K562 (cell line): ENCODE measurements around the gene MYL6B. TPM values are rescaled to one million over a fixed set of nuclear protein-coding genes. Genes with fewer than 3 reads are reported as not detected.

ENCODE experiments used
- BACH1 ChIP-seq: fragments of 200-800 bp; sonication (Bioruptor generic); IDR thresholded peaks from 2 replicates; pipeline ENCODE4 v1.6.1; 2016; ENCODE audit warnings: missing genetic modification characterization, missing compliant biosample characterization
- FOXA1 ChIP-seq: fragments of 450-650 bp; IDR thresholded peaks from 2 replicates; pipeline ENCODE4 v1.6.1; 2016; ENCODE audit warnings: mild to moderate bottlenecking, borderline replicate concordance
- KDM4B ChIP-seq, 2 experiments: fragments of 450-650 bp in 1 of 2; sonication (generic) in 1 of 2; IDR thresholded peaks; 2 replicates each; pipeline ENCODE4 v1.6.1; 2016 to 2017; ENCODE audit warnings: borderline replicate concordance in 2 of 2, antibody characterized with exemption in 1 of 2, low read depth in 1 of 2, mild to moderate bottlenecking in 1 of 2
- LCOR ChIP-seq: sonication (generic); formaldehyde crosslinking; IDR thresholded peaks from 2 replicates; pipeline ENCODE4 v1.8.0; 2022; ENCODE audit warnings: mild to moderate bottlenecking, missing genetic modification reagents
- MAFG ChIP-seq: fragments of 450-650 bp; conservative IDR thresholded peaks from 2 replicates; pipeline ENCODE4 v1.6.1; 2016; ENCODE audit warnings: missing genetic modification characterization, missing compliant biosample characterization
- NFATC3 ChIP-seq: fragments of 450-650 bp; IDR thresholded peaks from 2 replicates; pipeline ENCODE4 v1.6.1; 2017; ENCODE audit warnings: mild to moderate bottlenecking
- POLR3A ChIP-seq: IDR thresholded peaks from 2 replicates; pipeline ENCODE4 v1.6.1; 2011; ENCODE audit warnings: borderline replicate concordance, mild to moderate bottlenecking, moderate library complexity; ENCODE audit not compliant: insufficient read length, insufficient read depth; ENCODE audit errors: extremely low read depth
- SNRNP70 ChIP-seq: fragments of 200-400 bp; formaldehyde crosslinking; optimal IDR thresholded peaks from 2 replicates; pipeline ENCODE3; 2017; ENCODE audit warnings: low read depth, low read length
- SREBF2 ChIP-seq: sonication (generic); formaldehyde crosslinking; IDR thresholded peaks from 2 replicates; pipeline ENCODE4 v1.4.0; 2020; ENCODE audit warnings: mild to moderate bottlenecking, missing genetic modification reagents
- TARDBP ChIP-seq: fragments of 450-650 bp; IDR thresholded peaks from 2 replicates; pipeline ENCODE4 v1.6.1; 2016
- ZNF133 ChIP-seq: fragments of 250-450 bp; sonication (Bioruptor Pico); IDR thresholded peaks from 2 replicates; pipeline ENCODE4 v1.4.0; 2020; ENCODE audit warnings: mild to moderate bottlenecking
- ZNF76 ChIP-seq: fragments of 250-450 bp; sonication (Bioruptor Pico); IDR thresholded peaks from 2 replicates; pipeline ENCODE4 v1.4.0; 2020; ENCODE audit warnings: mild to moderate bottlenecking, moderate library complexity, borderline replicate concordance
- polyA plus RNA-seq, 8 experiments: library from polyadenylated mRNA; depleted of rRNA in 4 of 8; stranded (reverse) in 5 of 8; unstranded in 3 of 8; fragments of >200 nt; fragmentation: Nextera tagmentation in 2 of 8; fragmentation: Illumina TruSeq in 1 of 8; extraction: Ambion mirVana in 2 of 8; extraction: Trizol in 1 of 8; gene quantifications; 2 replicates each; pipeline versions ENCODE4 v1.2.1 to v1.2.3, GENCODE V29; 2011 to 2014; ENCODE audit warnings: inconsistent platforms in 1 of 8, missing spikeins in 1 of 8
- total RNA-seq, 7 experiments: library from RNA; depleted of rRNA in 6 of 7; stranded (reverse); fragments of >200 nt in 6 of 7; fragmentation: Illumina TruSeq in 2 of 7; extraction: Trizol in 2 of 7; gene quantifications; 2 replicates each; pipeline versions ENCODE4 v1.2.1 to v1.2.3, GENCODE V29; 2011 to 2021; ENCODE audit warnings: low replicate concordance in 1 of 7
- TF ChIP-seq, protein P1 (sequence below): fragments of 450-650 bp; IDR thresholded peaks from 2 replicates; pipeline ENCODE4 v1.7.1; 2018; ENCODE audit warnings: mild to moderate bottlenecking, low read depth; ENCODE audit not compliant: partially characterized antibody
- TF ChIP-seq, protein P2 (sequence below): fragments of 450-650 bp; IDR thresholded peaks from 2 replicates; pipeline ENCODE4 v1.6.1; 2017; ENCODE audit warnings: mild to moderate bottlenecking, moderate library complexity
- TF ChIP-seq, protein P3 (sequence below), 2 experiments: fragments of 450-650 bp; formaldehyde crosslinking in 1 of 2; IDR thresholded peaks; 2 replicates each; pipeline versions ENCODE4 v1.4.0 to v1.6.1; 2014 to 2020; ENCODE audit warnings: mild to moderate bottlenecking in 2 of 2, borderline replicate concordance in 1 of 2, low read depth in 1 of 2

MYL6B gene
- total and polyA plus RNA-seq, 9 of the 15 experiments (the other 6 are each of a cell fraction or from before 2014, with no cell fraction given): 42.8 to 77.3 (median 68.6) TPM

DNA sequence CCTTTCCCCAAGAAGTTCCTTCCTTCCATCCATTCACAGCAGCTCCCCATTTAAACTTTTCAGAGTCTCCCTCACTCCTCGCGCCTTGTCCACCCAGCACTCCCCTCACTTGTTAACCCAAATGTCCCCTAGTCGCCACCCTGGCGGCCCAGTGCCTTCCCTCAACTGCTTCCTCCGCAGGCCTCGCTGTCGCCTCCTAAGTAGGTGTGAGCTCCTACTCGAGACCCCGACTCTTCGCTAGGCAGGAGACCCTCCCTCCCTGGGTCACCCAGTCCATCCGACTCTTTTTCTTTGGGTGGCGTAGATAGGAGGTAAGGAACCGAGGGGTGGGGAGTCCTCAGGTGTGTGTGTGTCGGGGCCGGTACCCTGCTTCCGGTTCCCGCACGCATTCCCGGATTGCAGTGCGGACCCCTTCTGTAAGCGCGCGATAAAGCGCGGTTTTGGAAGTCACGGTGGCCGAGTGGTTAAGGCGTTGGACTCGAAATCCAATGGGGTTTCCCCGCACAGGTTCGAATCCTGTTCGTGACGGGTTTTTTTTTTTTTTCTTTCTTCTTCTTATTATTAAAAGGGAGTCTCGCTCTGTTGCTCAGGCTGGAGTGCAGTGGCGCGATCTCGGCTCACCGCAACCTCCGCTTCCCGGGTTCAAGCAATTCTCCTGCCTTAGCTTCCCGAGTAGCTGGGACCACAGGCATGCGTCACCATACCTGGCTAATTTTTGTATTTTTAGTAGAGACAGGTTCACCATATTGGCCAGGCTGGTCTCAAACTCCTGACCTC lies 37.7 kb downstream of the MYL6B start (continued):
- TF ChIP-seq ZNF133 (no peak), SNRNP70 (no peak), FOXA1 (no peak), LCOR (peak; percentile 51), SREBF2 (CRISPR knock-in tag) (no peak), KDM4B (IDR thresholded peaks at IDR 0.05; ENCODE audit: borderline replicate concordance in 2 of 2, low read depth in 1 of 2) (no peak), BACH1 (no peak), NFATC3 (no peak), MAFG (tag) (no peak), TARDBP (0 out of 2 replicates have a peak, but pooled peaks have one; percentile 49), POLR3A (peak; percentile 84), ZNF76 (CRISPR knock-in tag) (no peak)
- TF ChIP-seq, protein P1, sequence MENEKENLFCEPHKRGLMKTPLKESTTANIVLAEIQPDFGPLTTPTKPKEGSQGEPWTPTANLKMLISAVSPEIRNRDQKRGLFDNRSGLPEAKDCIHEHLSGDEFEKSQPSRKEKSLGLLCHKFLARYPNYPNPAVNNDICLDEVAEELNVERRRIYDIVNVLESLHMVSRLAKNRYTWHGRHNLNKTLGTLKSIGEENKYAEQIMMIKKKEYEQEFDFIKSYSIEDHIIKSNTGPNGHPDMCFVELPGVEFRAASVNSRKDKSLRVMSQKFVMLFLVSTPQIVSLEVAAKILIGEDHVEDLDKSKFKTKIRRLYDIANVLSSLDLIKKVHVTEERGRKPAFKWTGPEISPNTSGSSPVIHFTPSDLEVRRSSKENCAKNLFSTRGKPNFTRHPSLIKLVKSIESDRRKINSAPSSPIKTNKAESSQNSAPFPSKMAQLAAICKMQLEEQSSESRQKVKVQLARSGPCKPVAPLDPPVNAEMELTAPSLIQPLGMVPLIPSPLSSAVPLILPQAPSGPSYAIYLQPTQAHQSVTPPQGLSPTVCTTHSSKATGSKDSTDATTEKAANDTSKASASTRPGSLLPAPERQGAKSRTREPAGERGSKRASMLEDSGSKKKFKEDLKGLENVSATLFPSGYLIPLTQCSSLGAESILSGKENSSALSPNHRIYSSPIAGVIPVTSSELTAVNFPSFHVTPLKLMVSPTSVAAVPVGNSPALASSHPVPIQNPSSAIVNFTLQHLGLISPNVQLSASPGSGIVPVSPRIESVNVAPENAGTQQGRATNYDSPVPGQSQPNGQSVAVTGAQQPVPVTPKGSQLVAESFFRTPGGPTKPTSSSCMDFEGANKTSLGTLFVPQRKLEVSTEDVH: peak; percentile 87
- TF ChIP-seq, protein P2, sequence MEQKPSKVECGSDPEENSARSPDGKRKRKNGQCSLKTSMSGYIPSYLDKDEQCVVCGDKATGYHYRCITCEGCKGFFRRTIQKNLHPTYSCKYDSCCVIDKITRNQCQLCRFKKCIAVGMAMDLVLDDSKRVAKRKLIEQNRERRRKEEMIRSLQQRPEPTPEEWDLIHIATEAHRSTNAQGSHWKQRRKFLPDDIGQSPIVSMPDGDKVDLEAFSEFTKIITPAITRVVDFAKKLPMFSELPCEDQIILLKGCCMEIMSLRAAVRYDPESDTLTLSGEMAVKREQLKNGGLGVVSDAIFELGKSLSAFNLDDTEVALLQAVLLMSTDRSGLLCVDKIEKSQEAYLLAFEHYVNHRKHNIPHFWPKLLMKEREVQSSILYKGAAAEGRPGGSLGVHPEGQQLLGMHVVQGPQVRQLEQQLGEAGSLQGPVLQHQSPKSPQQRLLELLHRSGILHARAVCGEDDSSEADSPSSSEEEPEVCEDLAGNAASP: no peak
- TF ChIP-seq, protein P3, sequence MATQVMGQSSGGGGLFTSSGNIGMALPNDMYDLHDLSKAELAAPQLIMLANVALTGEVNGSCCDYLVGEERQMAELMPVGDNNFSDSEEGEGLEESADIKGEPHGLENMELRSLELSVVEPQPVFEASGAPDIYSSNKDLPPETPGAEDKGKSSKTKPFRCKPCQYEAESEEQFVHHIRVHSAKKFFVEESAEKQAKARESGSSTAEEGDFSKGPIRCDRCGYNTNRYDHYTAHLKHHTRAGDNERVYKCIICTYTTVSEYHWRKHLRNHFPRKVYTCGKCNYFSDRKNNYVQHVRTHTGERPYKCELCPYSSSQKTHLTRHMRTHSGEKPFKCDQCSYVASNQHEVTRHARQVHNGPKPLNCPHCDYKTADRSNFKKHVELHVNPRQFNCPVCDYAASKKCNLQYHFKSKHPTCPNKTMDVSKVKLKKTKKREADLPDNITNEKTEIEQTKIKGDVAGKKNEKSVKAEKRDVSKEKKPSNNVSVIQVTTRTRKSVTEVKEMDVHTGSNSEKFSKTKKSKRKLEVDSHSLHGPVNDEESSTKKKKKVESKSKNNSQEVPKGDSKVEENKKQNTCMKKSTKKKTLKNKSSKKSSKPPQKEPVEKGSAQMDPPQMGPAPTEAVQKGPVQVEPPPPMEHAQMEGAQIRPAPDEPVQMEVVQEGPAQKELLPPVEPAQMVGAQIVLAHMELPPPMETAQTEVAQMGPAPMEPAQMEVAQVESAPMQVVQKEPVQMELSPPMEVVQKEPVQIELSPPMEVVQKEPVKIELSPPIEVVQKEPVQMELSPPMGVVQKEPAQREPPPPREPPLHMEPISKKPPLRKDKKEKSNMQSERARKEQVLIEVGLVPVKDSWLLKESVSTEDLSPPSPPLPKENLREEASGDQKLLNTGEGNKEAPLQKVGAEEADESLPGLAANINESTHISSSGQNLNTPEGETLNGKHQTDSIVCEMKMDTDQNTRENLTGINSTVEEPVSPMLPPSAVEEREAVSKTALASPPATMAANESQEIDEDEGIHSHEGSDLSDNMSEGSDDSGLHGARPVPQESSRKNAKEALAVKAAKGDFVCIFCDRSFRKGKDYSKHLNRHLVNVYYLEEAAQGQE (IDR thresholded peaks at IDR 0.05; ENCODE audit: borderline replicate concordance): no peak; the same call in 1 of the 2 replicates
- TF ChIP-seq, protein P3 (CRISPR knock-in tag; IDR thresholded peaks at IDR 0.05; ENCODE audit: low read depth): no peak
